Activated naive CD4-positive, alpha-beta T cell treated with anti-CD3 and anti-CD28 coated beads, Interleukin-2, amount 10 ng/mL, durations not matched to agents 7 days and 5 days (primary cell): ENCODE results near the gene KRT80.
A peak's percentile ranks its signal among the peaks of the same experiment; 100 is the strongest.

Experiments
- CTCF ChIA-PET: fragments of 350-600 bp; sonication (Branson Sonifier 250); formaldehyde crosslinking; loops from one replicate; lab custom pipeline; 2021; ENCODE audit warnings: antibody characterized with exemption; lab: Charles Lee
- DNase-seq: peaks from one replicate; pipeline ENCODE4 v3.0.0-alpha.2; 2020
- H3K27ac Mint-ChIP-seq: one replicate; pipeline ENCODE4 v1.8.0; 2021; ENCODE audit warnings: mild to moderate bottlenecking, moderate library complexity, mixed read lengths
- H3K27me3 Mint-ChIP-seq: one replicate; pipeline ENCODE4 v1.8.0; 2021; ENCODE audit warnings: mild to moderate bottlenecking, mixed read lengths
- H3K36me3 Mint-ChIP-seq: one replicate; pipeline ENCODE4 v1.8.0; 2021; ENCODE audit warnings: mixed read lengths
- H3K4me1 Mint-ChIP-seq: one replicate; pipeline ENCODE4 v1.8.0; 2021; ENCODE audit warnings: mixed read lengths
- H3K4me3 Mint-ChIP-seq: one replicate; pipeline ENCODE4 v1.8.0; 2021; ENCODE audit warnings: mild to moderate bottlenecking, moderate library complexity, mixed read lengths
- H3K9me3 Mint-ChIP-seq: one replicate; pipeline ENCODE4 v1.8.0; 2021; ENCODE audit warnings: mixed read lengths

Gene KRT80

GRCh38 chr12:52139579-52140062, 52.2 kb downstream of the KRT80 start:
- CTCF ChIA-PET, result interaction anchor here (1.0 to 1.3 kb wide), 2 partner anchors 233 to 243 kb away, joined by 3 read pairs; no protein-coding TSS in a partner anchor
- Mint-ChIP-seq H3K36me3 (no peaks in the 10 kb centered on the region), H3K27ac (no peak overlapping the region), H3K9me3 (no peaks in the 10 kb centered on the region), H3K4me3 (no peak overlapping the region), H3K4me1 (no peaks in the 10 kb centered on the region), H3K27me3 (peaks cover 31% of the 10 kb centered on the region)
- DNase-seq, result peak; percentile 68

- Mint-ChIP-seq H3K36me3 (no peaks in the 10 kb centered on the region), H3K27ac (no peak overlapping the region), H3K27me3 (peaks cover 31% of the 10 kb centered on the region)
Observed at GRCh38 chr12:52139147-52139546, 52.7 kb downstream of the KRT80 start.

GRCh38 chr12:52137746-52138145, 54.1 kb downstream of the KRT80 start:
- Mint-ChIP-seq H3K27ac (no peak overlapping the region), H3K4me3 (no peak overlapping the region), H3K27me3 (peaks cover 31% of the 10 kb centered on the region), H3K9me3 (no peaks in the 10 kb centered on the region), H3K36me3 (no peaks in the 10 kb centered on the region), H3K4me1 (no peaks in the 10 kb centered on the region)
- CTCF ChIA-PET, result no interaction called here
- DNase-seq, result no peak

More at GRCh38 chr12:52139147-52139546, 52.7 kb downstream of the KRT80 start:
- Mint-ChIP-seq H3K9me3 (no peaks in the 10 kb centered on the region), H3K4me1 (no peaks in the 10 kb centered on the region), H3K4me3 (no peak overlapping the region)
- no peak for DNase-seq
- CTCF ChIA-PET, result interaction anchor here (1.0 to 1.3 kb wide), 3 partner anchors 18 to 233 kb away, joined by 3 to 5 read pairs (median 5); no protein-coding TSS in a partner anchor

- Mint-ChIP-seq H3K9me3 (no peaks in the 10 kb centered on the region), H3K4me1 (no peaks in the 10 kb centered on the region), H3K27ac (no peak overlapping the region), H3K4me3 (no peak overlapping the region), H3K36me3 (no peaks in the 10 kb centered on the region), H3K27me3 (peaks cover 35% of the 10 kb centered on the region)
- no peak for DNase-seq
- CTCF ChIA-PET, result interaction anchor here (0.7 to 1.2 kb wide), 2 partner anchors 11 to 108 kb away, joined by 3 to 6 read pairs; no protein-coding TSS in a partner anchor
Observed at GRCh38 chr12:52132754-52133161, 59.1 kb downstream of the KRT80 start.

GRCh38 chr12:52130711-52131110, 61.1 kb downstream of the KRT80 start:
- CTCF ChIA-PET, result interaction anchor here (0.8 to 1.5 kb wide), 2 partner anchors 9 to 137 kb away, joined by 3 to 4 read pairs; no protein-coding TSS in a partner anchor
- DNase-seq, result no peak

GRCh38 chr12:52127683-52128450, 63.9 kb downstream of the KRT80 start:
- Mint-ChIP-seq H3K9me3 (no peaks in the 10 kb centered on the region), H3K36me3 (no peaks in the 10 kb centered on the region), H3K4me1 (no peaks in the 10 kb centered on the region), H3K27ac (no peak overlapping the region), H3K4me3 (no peak overlapping the region), H3K27me3 (peaks cover 61% of the 10 kb centered on the region)
- CTCF ChIA-PET, result interaction anchor here (1.4 to 1.7 kb wide), 2 partner anchors 10 to 102 kb away, joined by 8 to 9 read pairs; no protein-coding TSS in a partner anchor
- no peak for DNase-seq

More at GRCh38 chr12:52130711-52131110, 61.1 kb downstream of the KRT80 start:
- Mint-ChIP-seq H3K27me3 (peaks cover 42% of the 10 kb centered on the region), H3K27ac (no peak overlapping the region), H3K4me1 (no peaks in the 10 kb centered on the region), H3K4me3 (no peak overlapping the region), H3K36me3 (no peaks in the 10 kb centered on the region), H3K9me3 (no peaks in the 10 kb centered on the region)

GRCh38 chr12:52126605-52127578, 64.9 kb downstream of the KRT80 start:
- Mint-ChIP-seq H3K9me3 (no peaks in the 10 kb centered on the region), H3K4me1 (no peaks in the 10 kb centered on the region), H3K27ac (no peak overlapping the region), H3K36me3 (no peaks in the 10 kb centered on the region), H3K27me3 (peaks cover 63% of the 10 kb centered on the region), H3K4me3 (no peak overlapping the region)
- CTCF ChIA-PET, result interaction anchor here (0.9 to 5.7 kb wide), 5 partner anchors 9 to 141 kb away, joined by 3 to 94 read pairs (median 8); no protein-coding TSS in a partner anchor
- no peak for DNase-seq

- DNase-seq, result no peak
- Mint-ChIP-seq H3K36me3 (no peaks in the 10 kb centered on the region), H3K9me3 (no peaks in the 10 kb centered on the region), H3K27ac (no peak overlapping the region), H3K4me3 (no peak overlapping the region), H3K4me1 (peaks cover 2% of the 10 kb centered on the region), H3K27me3 (peaks cover 64% of the 10 kb centered on the region)
- CTCF ChIA-PET, result interaction anchor here (0.9 to 5.7 kb wide), 4 partner anchors 9 to 246 kb away, joined by 3 to 94 read pairs (median 4); no protein-coding TSS in a partner anchor
Observed at GRCh38 chr12:52126050-52126604, 65.7 kb downstream of the KRT80 start.

- CTCF ChIA-PET, result interaction anchor here (1.0 to 5.7 kb wide), 3 partner anchors 9 to 247 kb away, joined by 3 to 94 read pairs (median 4); no protein-coding TSS in a partner anchor
- H3K9me3 Mint-ChIP-seq, result no peaks in the 10 kb centered on the region
- no peak overlapping the region for H3K4me3 Mint-ChIP-seq
- DNase-seq, result no peak
- peaks cover 2% of the 10 kb centered on the region for H3K4me1 Mint-ChIP-seq
- no peaks in the 10 kb centered on the region for H3K36me3 Mint-ChIP-seq
- H3K27me3 Mint-ChIP-seq, result peaks cover 65% of the 10 kb centered on the region
- no peak overlapping the region for H3K27ac Mint-ChIP-seq
Observed at GRCh38 chr12:52125476-52125900, 66.3 kb downstream of the KRT80 start.

- Mint-ChIP-seq H3K27ac (no peak overlapping the region), H3K4me1 (peaks cover 11% of the 10 kb centered on the region), H3K4me3 (no peak overlapping the region), H3K27me3 (peaks cover 82% of the 10 kb centered on the region), H3K36me3 (no peaks in the 10 kb centered on the region), H3K9me3 (no peaks in the 10 kb centered on the region)
- CTCF ChIA-PET, result interaction anchor here (0.9 to 5.7 kb wide), 6 partner anchors 41 to 756 kb away, joined by 3 to 94 read pairs (median 4); no protein-coding TSS in a partner anchor
- no peak for DNase-seq
Observed at GRCh38 chr12:52123487-52124186, 68.2 kb downstream of the KRT80 start.

- H3K9me3 Mint-ChIP-seq, result no peaks in the 10 kb centered on the region
- no peak overlapping the region for H3K4me3 Mint-ChIP-seq
- CTCF ChIA-PET, result interaction anchor here (1.1 to 5.7 kb wide), 3 partner anchors 97 to 102 kb away, joined by 3 to 94 read pairs (median 11); no protein-coding TSS in a partner anchor
- no peak for DNase-seq
- no peaks in the 10 kb centered on the region for H3K36me3 Mint-ChIP-seq
- H3K4me1 Mint-ChIP-seq, result peaks cover 11% of the 10 kb centered on the region
- no peak overlapping the region for H3K27ac Mint-ChIP-seq
- peaks cover 86% of the 10 kb centered on the region for H3K27me3 Mint-ChIP-seq
Observed at GRCh38 chr12:52122904-52123303, 68.9 kb downstream of the KRT80 start.

- H3K4me1 Mint-ChIP-seq, result peaks cover 11% of the 10 kb centered on the region
- H3K4me3 Mint-ChIP-seq, result no peak overlapping the region
- CTCF ChIA-PET, result interaction anchor here (0.9 to 5.7 kb wide), 3 partner anchors 40 to 96 kb away, joined by 3 to 94 read pairs (median 3); no protein-coding TSS in a partner anchor
- H3K36me3 Mint-ChIP-seq, result no peaks in the 10 kb centered on the region
- peaks cover 86% of the 10 kb centered on the region for H3K27me3 Mint-ChIP-seq
- no peaks in the 10 kb centered on the region for H3K9me3 Mint-ChIP-seq
- no peak for DNase-seq
- H3K27ac Mint-ChIP-seq, result no peak overlapping the region
Observed at GRCh38 chr12:52122540-52122871, 69.3 kb downstream of the KRT80 start.
